CD4-positive, alpha-beta T cell treated with Interleukin-17A for 1 hour (primary cell): ENCODE measurements around the gene ATG7.
A peak's percentile ranks its signal among the peaks of the same experiment; 100 is the strongest.
"Not testable (repeated sequence)": the region's sequence is repeated elsewhere in the genome, so short reads cannot be mapped to it uniquely, and the experiment has no call there.

Experiments
- DNase-seq: peaks from one replicate; pipeline ENCODE4 v3.0.0-alpha.2; 2020

ATG7 gene

GRCh38 chr3:11559816-11560633 is 287.8 kb downstream of the ATG7 start:
- no peak for DNase-seq

- DNase-seq: no peak
Observed at GRCh38 chr3:11560746-11561145, 288.5 kb downstream of the ATG7 start.

DNA sequence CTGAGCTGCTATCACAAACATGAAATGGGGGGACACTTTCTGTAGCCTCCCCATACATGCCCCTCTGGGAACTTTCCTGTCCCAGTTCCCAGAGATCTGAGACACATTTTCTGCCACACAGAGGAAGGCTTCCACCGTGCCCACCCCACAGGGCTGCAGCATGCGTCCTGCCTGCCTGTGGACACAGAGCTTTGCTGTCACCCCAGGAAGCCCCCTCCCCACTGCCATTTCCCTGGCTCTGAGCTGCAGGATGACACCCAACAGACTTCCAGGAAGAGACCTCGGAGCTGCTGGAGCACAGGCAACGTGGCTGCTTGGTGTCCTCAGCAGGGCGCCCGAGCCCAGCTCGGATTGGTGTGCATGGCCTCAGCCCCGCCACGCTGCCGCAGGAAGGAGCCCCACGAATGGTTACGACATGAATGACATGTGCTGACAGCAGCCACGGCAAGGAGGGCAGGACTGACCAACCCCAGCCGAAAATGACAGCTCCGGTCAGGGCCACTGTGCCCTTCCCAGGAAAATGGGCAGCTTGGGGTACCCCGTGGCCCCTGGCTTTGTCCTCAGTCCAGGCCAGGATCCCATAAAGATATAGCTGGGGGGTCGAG is 290.2 kb downstream of the ATG7 start:
- DNase-seq: no peak

DNA sequence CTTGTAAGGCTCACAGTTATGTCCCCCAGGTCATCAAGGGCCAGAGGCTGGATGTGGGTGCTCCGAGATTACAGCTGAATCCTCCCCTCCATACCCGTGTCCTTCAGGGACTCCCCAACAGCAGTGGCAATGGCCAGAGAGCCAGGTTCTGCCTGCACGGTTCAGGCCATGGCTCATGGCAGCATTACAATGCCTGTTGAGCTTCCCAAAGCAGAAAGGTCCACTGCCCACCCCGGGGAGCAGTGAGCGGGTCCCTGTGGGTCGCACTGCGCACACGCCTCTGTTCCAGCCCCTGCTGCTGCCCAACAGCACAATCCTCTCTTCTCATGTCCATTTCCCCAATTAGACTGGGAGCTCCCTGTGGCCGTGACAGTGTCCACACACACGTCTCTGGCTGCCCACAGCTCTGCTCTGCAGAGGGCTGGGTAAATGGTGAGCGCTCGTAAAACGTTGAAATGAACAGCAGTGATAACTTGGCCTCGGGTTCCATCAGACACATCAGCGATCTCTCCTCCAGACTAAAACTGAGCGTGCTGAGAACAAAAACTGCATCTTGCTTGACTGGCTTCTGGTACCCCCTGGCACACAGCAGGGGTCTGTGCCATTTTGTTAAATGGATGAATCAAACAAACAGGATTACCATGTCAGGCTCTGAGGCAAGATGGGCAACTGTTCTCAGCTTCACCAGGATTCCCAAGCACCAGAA is 291.1 kb downstream of the ATG7 start:
- DNase-seq: no peak

DNA sequence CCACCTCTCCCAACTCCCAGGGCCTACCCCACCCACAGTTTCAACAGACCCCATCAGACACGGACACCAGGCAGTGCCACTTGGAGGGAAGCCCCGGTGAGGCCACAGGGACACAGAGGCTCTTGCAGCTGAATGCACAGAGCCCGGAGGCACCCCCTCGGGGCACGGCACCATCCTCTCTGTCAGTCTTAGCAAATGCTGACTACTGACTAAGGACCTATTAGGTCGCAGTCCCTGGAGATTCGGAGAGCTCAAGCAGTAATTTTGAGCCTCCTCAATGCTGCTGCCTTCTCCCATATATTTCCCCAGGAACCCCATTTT is 291.6 kb downstream of the ATG7 start:
- DNase-seq: no peak

DNA sequence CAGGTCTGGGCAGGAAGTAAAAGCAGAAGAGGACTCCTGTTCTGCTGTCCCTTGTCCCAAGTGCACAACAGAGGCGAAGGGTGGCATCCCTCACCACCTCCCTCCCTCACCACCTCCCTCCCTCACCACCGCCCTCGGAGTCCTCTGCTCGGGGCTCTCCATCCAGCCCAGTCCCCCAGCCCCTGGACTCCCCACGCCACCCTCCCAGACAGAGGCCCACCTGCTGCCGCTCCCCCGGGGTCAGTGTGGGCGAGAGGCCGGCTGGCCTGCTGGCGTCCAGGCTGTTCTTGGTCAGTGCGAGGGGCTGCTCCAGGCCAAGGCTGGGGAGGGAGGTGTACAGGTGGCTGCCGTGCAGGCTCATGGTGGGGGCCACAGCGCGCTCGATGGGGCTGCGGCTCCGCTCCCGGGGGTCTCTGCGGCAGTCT is 292.4 kb downstream of the ATG7 start:
- DNase-seq: no peak

- DNase-seq: no peak
Observed at GRCh38 chr3:11565072-11565471, 292.9 kb downstream of the ATG7 start.

- DNase-seq: no peak
Observed at GRCh38 chr3:11565492-11565891, 293.3 kb downstream of the ATG7 start.

DNA sequence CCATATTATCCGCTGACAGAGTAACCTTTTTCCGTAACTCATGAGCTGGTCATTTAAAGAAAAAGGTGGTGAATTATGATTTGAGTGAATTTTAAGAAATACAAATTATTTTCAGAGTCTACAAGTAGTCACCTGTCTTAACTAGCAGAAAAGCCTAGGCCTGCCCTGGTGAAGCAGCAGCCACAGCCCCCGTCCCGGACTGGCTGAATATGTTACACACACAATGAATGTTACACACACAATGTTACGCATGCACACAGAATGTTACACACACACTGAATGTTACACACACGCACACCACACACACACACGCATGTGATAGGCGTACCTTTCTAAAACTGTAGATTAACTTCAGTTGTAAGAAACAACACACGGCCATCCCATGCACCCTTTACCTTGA is 293.7 kb downstream of the ATG7 start:
- DNase-seq: no peak

- DNase-seq: no peak
Observed at GRCh38 chr3:11566478-11566877, 294.3 kb downstream of the ATG7 start.

- no peak for DNase-seq
Observed at GRCh38 chr3:11566916-11567315, 294.7 kb downstream of the ATG7 start.

- DNase-seq: no peak
Observed at GRCh38 chr3:11567516-11568467, 295.6 kb downstream of the ATG7 start.

DNA sequence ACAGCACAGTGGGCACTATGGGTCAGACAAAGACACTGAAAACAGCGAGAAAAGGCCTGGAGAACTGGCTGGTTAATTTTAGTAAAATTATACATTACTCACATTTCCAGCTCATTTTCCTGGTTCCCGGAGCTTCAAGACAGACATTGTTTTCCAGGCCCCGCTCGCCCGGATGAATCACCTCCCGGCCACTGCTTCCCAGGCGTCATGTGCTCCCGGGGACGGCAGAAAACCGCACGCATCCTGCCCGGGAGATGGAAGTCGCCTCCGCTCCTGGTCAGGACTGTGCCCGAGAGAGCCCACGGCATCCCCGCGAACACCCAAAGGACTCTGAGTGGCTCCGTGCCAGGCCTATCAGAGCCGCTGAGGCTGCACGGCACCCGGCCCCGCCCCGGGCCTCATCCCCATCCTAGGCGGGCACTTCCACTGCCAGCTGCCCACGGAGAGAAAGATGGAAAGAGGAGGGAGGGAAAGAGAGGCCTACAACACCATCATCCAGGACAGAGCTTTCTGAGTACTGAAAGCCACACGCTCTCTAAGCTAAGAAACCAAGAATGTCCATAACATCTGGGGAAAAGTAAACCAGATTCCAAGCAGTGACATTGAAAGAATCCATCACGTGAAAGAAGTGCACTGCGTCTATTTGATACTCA is 296.4 kb downstream of the ATG7 start:
- DNase-seq: no peak

- no peak for DNase-seq
Observed at GRCh38 chr3:11569156-11569741, 297.1 kb downstream of the ATG7 start.

GRCh38 chr3:11570251-11570650 is 298.1 kb downstream of the ATG7 start:
- DNase-seq: no peak

- peak; percentile 4 for DNase-seq
Observed at GRCh38 chr3:11570789-11571495, 298.7 kb downstream of the ATG7 start.

DNA sequence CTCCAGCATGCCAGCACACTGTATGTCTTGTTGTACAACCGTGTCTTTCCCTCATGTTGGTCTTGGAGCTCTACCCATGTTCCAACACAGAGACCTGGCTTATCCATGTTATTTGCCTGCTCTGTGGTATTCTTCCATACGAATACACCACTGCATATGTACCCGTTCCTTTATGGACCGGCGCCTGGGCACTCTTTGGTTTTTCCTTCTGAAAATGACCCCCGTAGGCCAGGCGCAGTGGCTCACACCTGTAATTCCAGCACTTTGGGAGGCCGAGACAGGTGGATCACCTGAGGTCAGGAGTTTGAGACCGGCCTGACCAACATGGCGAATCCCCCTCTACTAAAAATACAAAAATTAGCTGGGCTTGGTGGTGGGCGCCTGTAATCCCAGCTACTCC is 300.5 kb downstream of the ATG7 start:
- not testable (repeated sequence) for DNase-seq

DNA sequence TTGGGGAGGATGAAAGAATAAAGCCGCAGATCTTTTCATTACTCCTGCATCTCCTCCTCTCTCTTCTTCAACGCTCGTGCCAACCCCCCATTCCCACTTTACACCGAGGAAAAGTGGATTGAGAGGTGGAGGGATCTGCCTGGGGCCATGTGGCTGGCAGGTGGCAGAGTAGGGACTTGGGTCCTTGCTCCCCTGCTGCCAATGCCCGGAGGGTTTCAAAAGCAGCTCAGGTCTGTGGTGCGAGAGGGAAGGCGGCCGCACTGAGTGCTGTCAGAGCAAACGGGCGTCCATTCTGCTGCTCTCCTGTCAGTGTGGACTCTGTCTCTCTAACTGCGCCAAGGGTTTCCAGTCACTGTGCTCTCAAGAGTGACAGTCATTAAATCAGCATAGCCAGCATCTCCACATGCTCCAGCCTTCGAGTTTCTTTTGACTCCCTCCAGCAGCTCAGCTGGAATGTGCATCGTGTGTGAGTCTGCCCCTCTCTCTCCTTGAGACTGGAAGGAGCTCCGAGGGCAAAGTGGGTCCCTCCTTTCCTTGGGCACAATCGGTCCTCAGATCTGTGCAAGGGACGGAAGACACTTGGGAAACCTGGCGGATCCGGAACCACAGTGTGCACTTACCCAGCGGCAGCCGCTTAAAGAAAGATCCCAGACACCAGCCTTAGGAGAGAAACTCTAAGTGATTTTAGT is 302.9 kb downstream of the ATG7 start:
- DNase-seq: no peak

- DNase-seq: no peak
Observed at GRCh38 chr3:11575677-11576076, 303.5 kb downstream of the ATG7 start.

- DNase-seq: no peak
Observed at GRCh38 chr3:11576453-11576852, 304.3 kb downstream of the ATG7 start.

DNA sequence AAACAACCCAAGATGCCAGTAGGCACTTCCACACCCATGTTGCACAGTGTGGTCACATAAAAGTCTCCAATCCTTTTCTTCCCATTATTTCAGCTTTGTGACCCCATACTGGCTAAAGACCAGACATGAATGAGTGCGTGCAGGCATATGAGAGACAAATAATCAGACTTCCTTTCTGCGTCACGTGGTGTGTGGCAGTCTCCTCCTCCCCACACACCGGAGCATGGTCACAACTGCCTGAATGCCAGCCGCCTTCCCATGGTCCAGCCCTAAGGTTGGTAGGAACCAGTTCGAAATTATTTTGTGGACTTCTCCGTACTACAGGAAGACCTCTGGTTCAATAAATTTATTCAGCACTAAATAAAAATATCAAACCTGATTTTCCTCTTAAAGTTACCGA is 306.0 kb downstream of the ATG7 start:
- no peak for DNase-seq
